Mesendoderm (in vitro differentiated cells): ENCODE measurements around the gene CBFA2T2.
"Not testable (repeated sequence)": the region's sequence is repeated elsewhere in the genome, so short reads cannot be mapped to it uniquely, and the experiment has no call there.

Experiments used
- DNase-seq: peaks from one replicate; pipeline ENCODE4 v3.0.0; 2013
- H2AK5ac ChIP-seq: 2 replicates; pipeline ENCODE4 v1.6.1; 2013; ENCODE audit warnings: low read length, inconsistent platforms
- H2BK120ac ChIP-seq: 2 replicates; pipeline ENCODE4 v1.6.1; 2013; ENCODE audit warnings: low read depth, mild to moderate bottlenecking, low read length, moderate library complexity, mixed read lengths
- H2BK15ac ChIP-seq: replicated peaks from 2 replicates; pipeline ENCODE4 v1.6.1; 2013; ENCODE audit warnings: low read depth, mild to moderate bottlenecking, moderate library complexity
- H2BK5ac ChIP-seq: 2 replicates; pipeline ENCODE4 v1.6.1; 2013; ENCODE audit warnings: low read length, inconsistent platforms
- H3K18ac ChIP-seq: 2 replicates; pipeline ENCODE4 v1.6.1; 2013; ENCODE audit warnings: mild to moderate bottlenecking, low read length, mixed read lengths
- H3K23ac ChIP-seq: one replicate; pipeline ENCODE4 v1.6.1; 2013; ENCODE audit warnings: low read length
- H3K27ac ChIP-seq: 2 replicates; pipeline ENCODE4 v1.5.1; 2013; ENCODE audit warnings: low read depth, mild to moderate bottlenecking, inconsistent platforms, low read length, moderate library complexity
- H3K27me3 ChIP-seq: 2 replicates; pipeline ENCODE4 v1.6.1; 2013; ENCODE audit warnings: low read length, control low read depth, mild to moderate bottlenecking, inconsistent platforms; ENCODE audit not compliant: insufficient read depth, poor library complexity
- H3K36me3 ChIP-seq: 2 replicates; pipeline ENCODE4 v1.6.1; 2013; ENCODE audit warnings: low read length, inconsistent platforms; ENCODE audit not compliant: control insufficient read depth, insufficient read depth
- H3K4ac ChIP-seq: one replicate; pipeline ENCODE4 v1.6.1; 2013; ENCODE audit warnings: low read depth, mild to moderate bottlenecking, low read length, moderate library complexity
- H3K4me1 ChIP-seq: 2 replicates; pipeline ENCODE4 v1.6.1; 2013; ENCODE audit warnings: low read depth, low read length, inconsistent platforms; ENCODE audit not compliant: control insufficient read depth
- H3K4me2 ChIP-seq: 2 replicates; pipeline ENCODE4 v1.6.1; 2013; ENCODE audit warnings: low read length
- H3K4me3 ChIP-seq: 2 replicates; pipeline ENCODE4 v1.5.1; 2013; ENCODE audit warnings: mild to moderate bottlenecking, low read length
- H3K56ac ChIP-seq: one replicate; pipeline ENCODE4 v1.6.1; 2013; ENCODE audit warnings: low read length
- H3K79me1 ChIP-seq: 2 replicates; pipeline ENCODE4 v1.6.1; 2013; ENCODE audit warnings: low read length, inconsistent platforms
- H3K79me2 ChIP-seq: 2 replicates; pipeline ENCODE4 v1.6.1; 2013; ENCODE audit warnings: mild to moderate bottlenecking, low read length; ENCODE audit not compliant: control insufficient read depth, insufficient read depth
- H3K9ac ChIP-seq: 2 replicates; pipeline ENCODE4 v1.6.1; 2013; ENCODE audit warnings: low read length, inconsistent platforms
- H4K5ac ChIP-seq: one replicate; pipeline ENCODE4 v1.6.1; 2013; ENCODE audit warnings: low read length
- H4K8ac ChIP-seq: one replicate; pipeline ENCODE4 v1.6.1; 2013; ENCODE audit warnings: low read depth, mild to moderate bottlenecking, control low read depth, low read length, moderate library complexity
- WGBS: extraction: QIAGEN DNeasy Blood & Tissue Kit; methylation state at CpG from one replicate; pipeline ENCODE4 v1.1.7; 2013; ENCODE audit warnings: low lambda C conversion rate, missing lambda C conversion rate; ENCODE audit not compliant: insufficient coverage; ENCODE audit errors: extremely low coverage; 5-methylcytosine and 5-hydroxymethylcytosine counted together

The CBFA2T2 gene

GRCh38 chr20:33569802-33570391, 80.0 kb downstream of the CBFA2T2 start:
- Histone ChIP-seq H3K56ac (no peak overlapping the region), H4K8ac (no peak overlapping the region), H3K79me1 (no peaks in the 10 kb centered on the region), H3K4me1 (peaks cover 3% of the 10 kb centered on the region), H2BK120ac (no peak overlapping the region), H3K23ac (no peak overlapping the region), H4K5ac (no peak overlapping the region), H2BK5ac (no peak overlapping the region), H2AK5ac (no peak overlapping the region), H3K27me3 (no peaks in the 10 kb centered on the region), H3K79me2 (no peaks in the 10 kb centered on the region), H2BK15ac (no peak overlapping the region), H3K4me2 (no peak overlapping the region), H3K9ac (no peak overlapping the region), H3K18ac (peak overlapping the region; percentile 41), H3K4me3 (no peak overlapping the region), H3K36me3 (no peaks in the 10 kb centered on the region), H3K27ac (no peak overlapping the region), H3K4ac (no peak overlapping the region)
- WGBS = no CpG with 5 or more reads among the region's 5 CpGs
- peak; percentile 34 for DNase-seq

- no peak overlapping the region for H2AK5ac ChIP-seq
Measured at GRCh38 chr20:33570743-33571142, 80.8 kb downstream of the CBFA2T2 start.

GRCh38 chr20:33573268-33573667, 83.4 kb downstream of the CBFA2T2 start:
- H2BK15ac ChIP-seq, H2AK5ac ChIP-seq, H3K27me3 ChIP-seq, H3K36me3 ChIP-seq, H3K79me1 ChIP-seq, H3K4me3 ChIP-seq, H4K8ac ChIP-seq, DNase-seq, H2BK120ac ChIP-seq, H3K4me1 ChIP-seq, H2BK5ac ChIP-seq, H3K18ac ChIP-seq, H3K4ac ChIP-seq, H3K56ac ChIP-seq, H3K9ac ChIP-seq, H3K4me2 ChIP-seq, H3K27ac ChIP-seq, H3K23ac ChIP-seq, H3K79me2 ChIP-seq, H4K5ac ChIP-seq: not testable (repeated sequence)
- WGBS = 100% methylated on average over 1 of the region's 5 CpGs

More at GRCh38 chr20:33570743-33571142, 80.8 kb downstream of the CBFA2T2 start:
- no peaks in the 10 kb centered on the region for H3K36me3 ChIP-seq
- H3K4me2 ChIP-seq = no peak overlapping the region
- H2BK5ac ChIP-seq = no peak overlapping the region
- no peak overlapping the region for H3K18ac ChIP-seq
- no peak overlapping the region for H2BK15ac ChIP-seq
- H3K4me3 ChIP-seq = no peak overlapping the region
- WGBS = no CpG with 5 or more reads among the region's 1 CpG
- H2BK120ac ChIP-seq = no peak overlapping the region
- no peak overlapping the region for H3K56ac ChIP-seq
- no peaks in the 10 kb centered on the region for H3K79me2 ChIP-seq
- no peak overlapping the region for H4K8ac ChIP-seq
- H3K79me1 ChIP-seq = no peaks in the 10 kb centered on the region
- H3K27ac ChIP-seq = no peak overlapping the region
- peaks cover 3% of the 10 kb centered on the region for H3K4me1 ChIP-seq
- H3K9ac ChIP-seq = no peak overlapping the region
- no peak overlapping the region for H3K23ac ChIP-seq
- H4K5ac ChIP-seq = no peak overlapping the region
- H3K27me3 ChIP-seq = no peaks in the 10 kb centered on the region
- DNase-seq = no peak
- no peak overlapping the region for H3K4ac ChIP-seq

- no peak overlapping the region for H2BK120ac ChIP-seq
- H3K27me3 ChIP-seq = no peaks in the 10 kb centered on the region
- H3K18ac ChIP-seq = no peak overlapping the region
- H3K36me3 ChIP-seq = no peaks in the 10 kb centered on the region
- H4K5ac ChIP-seq = no peak overlapping the region
- no peak overlapping the region for H3K56ac ChIP-seq
- no peak overlapping the region for H3K4me2 ChIP-seq
- no CpG with 5 or more reads among the region's 3 CpGs for WGBS
- H2BK15ac ChIP-seq = no peak overlapping the region
- no peak overlapping the region for H2BK5ac ChIP-seq
- no peak overlapping the region for H4K8ac ChIP-seq
- no peak overlapping the region for H3K4ac ChIP-seq
- no peak overlapping the region for H3K4me3 ChIP-seq
- no peak for DNase-seq
- no peak overlapping the region for H2AK5ac ChIP-seq
- H3K4me1 ChIP-seq = no peaks in the 10 kb centered on the region
- H3K9ac ChIP-seq = no peak overlapping the region
- H3K79me2 ChIP-seq = no peaks in the 10 kb centered on the region
- H3K27ac ChIP-seq = no peak overlapping the region
- H3K79me1 ChIP-seq = no peaks in the 10 kb centered on the region
- H3K23ac ChIP-seq = no peak overlapping the region
Measured at GRCh38 chr20:33575282-33575681, 85.4 kb downstream of the CBFA2T2 start.

GRCh38 chr20:33576432-33577125, 86.7 kb downstream of the CBFA2T2 start:
- H3K4me1 ChIP-seq = no peaks in the 10 kb centered on the region
- H3K18ac ChIP-seq = no peak overlapping the region
- H3K27me3 ChIP-seq = no peaks in the 10 kb centered on the region
- H2BK120ac ChIP-seq = no peak overlapping the region
- H3K56ac ChIP-seq = no peak overlapping the region
- H3K4ac ChIP-seq = no peak overlapping the region
- DNase-seq = no peak
- H3K36me3 ChIP-seq = no peaks in the 10 kb centered on the region
- no peak overlapping the region for H3K9ac ChIP-seq
- H3K79me1 ChIP-seq = no peaks in the 10 kb centered on the region
- WGBS = no CpG with 5 or more reads among the region's 4 CpGs
- H4K5ac ChIP-seq = no peak overlapping the region
- H3K27ac ChIP-seq = no peak overlapping the region
- H3K4me2 ChIP-seq = no peak overlapping the region
- no peak overlapping the region for H2BK5ac ChIP-seq
- no peaks in the 10 kb centered on the region for H3K79me2 ChIP-seq
- no peak overlapping the region for H3K23ac ChIP-seq
- H4K8ac ChIP-seq = no peak overlapping the region
- H3K4me3 ChIP-seq = no peak overlapping the region
- H2BK15ac ChIP-seq = no peak overlapping the region
- no peak overlapping the region for H2AK5ac ChIP-seq

GRCh38 chr20:33578510-33578909, 88.6 kb downstream of the CBFA2T2 start:
- no peak overlapping the region for H4K8ac ChIP-seq
- no peak overlapping the region for H2BK15ac ChIP-seq
- H3K9ac ChIP-seq = no peak overlapping the region
- H2BK5ac ChIP-seq = no peak overlapping the region
- H3K4me3 ChIP-seq = no peak overlapping the region
- no peak overlapping the region for H3K27ac ChIP-seq
- no peaks in the 10 kb centered on the region for H3K27me3 ChIP-seq
- no peaks in the 10 kb centered on the region for H3K36me3 ChIP-seq
- H3K23ac ChIP-seq = no peak overlapping the region
- H2BK120ac ChIP-seq = no peak overlapping the region
- H3K4me2 ChIP-seq = no peak overlapping the region
- no peak overlapping the region for H3K18ac ChIP-seq
- H3K79me1 ChIP-seq = no peaks in the 10 kb centered on the region
- no peak overlapping the region for H3K4ac ChIP-seq
- no peak for DNase-seq
- H3K79me2 ChIP-seq = no peaks in the 10 kb centered on the region
- H2AK5ac ChIP-seq = no peak overlapping the region
- no CpG with 5 or more reads among the region's 1 CpG for WGBS
- H4K5ac ChIP-seq = no peak overlapping the region
- no peaks in the 10 kb centered on the region for H3K4me1 ChIP-seq
- H3K56ac ChIP-seq = no peak overlapping the region
